HG03039 (cell line): ENCODE results near the gene ELMO1.

ENCODE experiments used
- ATAC-seq: cut with Tn5 transposase; IDR thresholded peaks from one replicate; pipeline ENCODE4 v1.9.1; 2021; ENCODE audit warnings: mild to moderate bottlenecking, moderate library complexity; ENCODE audit not compliant: unreplicated experiment

Gene ELMO1

GRCh38 chr7:37448636-37449361, at the start of gene ELMO1:
ELMO1 (minus strand) TSS chr7:37448864; CDS start chr7:37342690, 106,174 bp downstream.
- peak; percentile 96 for ATAC-seq

- ATAC-seq = no peak
Observed at GRCh38 chr7:37497576-37497975, 48.9 kb upstream of the ELMO1 start.

- ATAC-seq = no peak
Observed at GRCh38 chr7:37495574-37496184, 47.0 kb upstream of the ELMO1 start.

GRCh38 chr7:37494926-37495325, 46.3 kb upstream of the ELMO1 start:
- ATAC-seq = no peak

GRCh38 chr7:37493810-37494209, 45.1 kb upstream of the ELMO1 start:
- no peak for ATAC-seq

- no peak for ATAC-seq
Observed at GRCh38 chr7:37493123-37493522, 44.5 kb upstream of the ELMO1 start.

GRCh38 chr7:37491919-37492694, 43.4 kb upstream of the ELMO1 start:
- ATAC-seq = no peak

GRCh38 chr7:37489703-37490102, 41.0 kb upstream of the ELMO1 start:
- no peak for ATAC-seq

GRCh38 chr7:37488163-37488764, 39.6 kb upstream of the ELMO1 start:
- ATAC-seq = no peak

GRCh38 chr7:37484426-37485073, 35.9 kb upstream of the ELMO1 start:
- no peak for ATAC-seq

GRCh38 chr7:37483627-37484026, 35.0 kb upstream of the ELMO1 start:
- ATAC-seq = no peak

GRCh38 chr7:37482953-37483352, 34.3 kb upstream of the ELMO1 start:
- no peak for ATAC-seq

GRCh38 chr7:37482505-37482904, 33.8 kb upstream of the ELMO1 start:
- ATAC-seq = no peak

- no peak for ATAC-seq
Observed at GRCh38 chr7:37481722-37482288, 33.1 kb upstream of the ELMO1 start.

- no peak for ATAC-seq
Observed at GRCh38 chr7:37481154-37481553, 32.5 kb upstream of the ELMO1 start.

- ATAC-seq = no peak
Observed at GRCh38 chr7:37480041-37481031, 31.7 kb upstream of the ELMO1 start.

GRCh38 chr7:37476881-37477450, 28.3 kb upstream of the ELMO1 start:
- no peak for ATAC-seq

GRCh38 chr7:37476428-37476827, 27.8 kb upstream of the ELMO1 start:
- no peak for ATAC-seq

GRCh38 chr7:37475646-37476045, 27.0 kb upstream of the ELMO1 start:
- ATAC-seq = no peak
